Measurements from ENCODE around the gene SPTBN4.
A peak's percentile ranks its signal among the peaks of the same experiment; 100 is the strongest.
"Not testable (repeated sequence)": the region's sequence is repeated elsewhere in the genome, so short reads cannot be mapped to it uniquely, and the experiment has no call there.

SPTBN4 gene

GRCh38 chr19:40534148-40534547 lies 67.3 kb downstream of the SPTBN4 start:
- no peak for DNase-seq

DNA sequence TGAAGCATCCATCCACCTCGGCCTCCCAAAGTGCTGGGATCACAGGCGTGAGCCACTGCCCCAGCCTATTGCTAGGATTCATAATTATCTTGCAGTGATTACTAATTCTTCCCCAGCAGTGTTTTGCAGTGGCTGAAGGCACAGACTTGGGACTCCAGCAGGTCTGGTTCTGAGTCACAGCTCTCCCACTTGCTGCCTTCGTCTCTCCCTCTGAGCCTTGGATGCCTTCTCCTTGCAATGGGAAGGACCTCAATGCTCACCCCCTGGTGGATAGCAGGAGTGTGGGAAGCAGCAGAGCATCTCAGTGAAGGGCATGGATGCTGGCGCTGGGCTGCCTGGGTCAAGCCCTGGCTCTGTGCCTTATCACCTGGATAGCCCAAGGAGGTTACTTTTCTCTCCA lies 72.3 kb downstream of the SPTBN4 start:
- DNase-seq, result no peak

DNA sequence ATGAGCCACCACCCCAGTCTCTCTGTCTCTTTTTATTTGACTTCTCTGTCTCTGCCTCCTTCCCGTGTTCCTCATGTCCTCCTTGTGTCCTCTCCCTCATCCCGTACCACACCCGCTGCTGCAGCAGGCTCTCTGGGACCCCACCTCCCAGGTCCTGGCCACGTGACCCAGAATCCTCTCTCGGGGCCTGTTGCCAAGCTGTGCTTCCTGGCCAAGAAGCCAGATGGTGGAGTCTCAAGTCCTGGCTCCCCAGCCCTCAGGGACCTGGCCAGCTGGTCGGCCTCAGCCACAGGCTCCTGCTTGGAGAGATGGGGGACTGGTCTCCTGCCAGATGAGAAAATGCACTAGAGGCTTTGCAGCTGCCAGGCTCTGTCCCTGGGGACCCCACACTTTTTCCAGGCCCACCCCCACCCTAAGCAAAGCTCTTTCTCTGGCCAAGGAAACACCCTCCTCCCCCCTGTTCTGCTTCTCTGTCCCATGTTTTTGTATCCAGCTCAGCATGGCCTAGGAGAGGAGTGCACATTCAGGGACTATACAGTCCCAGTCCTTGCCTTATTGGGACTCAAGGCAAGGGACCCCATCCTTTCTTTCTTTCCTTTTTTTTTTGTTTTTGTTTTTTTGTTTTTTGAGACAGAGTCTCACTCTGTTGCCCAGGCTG lies 75.5 kb downstream of the SPTBN4 start:
- DNase-seq, result no peak

- no peak for DNase-seq
Measured at GRCh38 chr19:40543029-40543597, 76.3 kb downstream of the SPTBN4 start.

GRCh38 chr19:40546153-40546841 lies 79.5 kb downstream of the SPTBN4 start:
- DNase-seq, result not testable (repeated sequence)

- DNase-seq, result not testable (repeated sequence)
Measured at GRCh38 chr19:40547190-40547589, 80.4 kb downstream of the SPTBN4 start.

GRCh38 chr19:40547836-40548235 lies 81.0 kb downstream of the SPTBN4 start:
- no peak for DNase-seq

GRCh38 chr19:40549007-40549708 lies 82.4 kb downstream of the SPTBN4 start:
- peak; percentile 87 for DNase-seq

DNA sequence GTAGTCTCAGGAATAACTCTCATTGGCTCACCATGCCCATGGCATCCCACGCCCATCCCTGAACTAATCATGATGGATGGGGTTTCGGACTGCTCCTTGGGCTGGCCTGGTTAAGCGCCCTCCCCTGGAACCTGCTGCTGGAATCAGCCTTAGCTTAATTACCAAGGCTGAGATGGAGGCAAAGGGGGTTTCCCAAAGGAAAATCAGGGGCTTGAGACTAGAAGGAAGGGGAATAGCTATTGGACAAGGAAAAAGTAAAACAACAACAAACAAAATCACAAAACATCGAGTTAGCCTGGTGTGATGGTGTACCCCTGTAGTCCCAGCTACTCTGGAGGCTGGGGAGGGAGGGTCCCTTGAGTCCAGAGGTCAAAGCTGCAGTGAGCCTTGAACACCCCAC lies 84.2 kb downstream of the SPTBN4 start:
- DNase-seq, result no peak

DNA sequence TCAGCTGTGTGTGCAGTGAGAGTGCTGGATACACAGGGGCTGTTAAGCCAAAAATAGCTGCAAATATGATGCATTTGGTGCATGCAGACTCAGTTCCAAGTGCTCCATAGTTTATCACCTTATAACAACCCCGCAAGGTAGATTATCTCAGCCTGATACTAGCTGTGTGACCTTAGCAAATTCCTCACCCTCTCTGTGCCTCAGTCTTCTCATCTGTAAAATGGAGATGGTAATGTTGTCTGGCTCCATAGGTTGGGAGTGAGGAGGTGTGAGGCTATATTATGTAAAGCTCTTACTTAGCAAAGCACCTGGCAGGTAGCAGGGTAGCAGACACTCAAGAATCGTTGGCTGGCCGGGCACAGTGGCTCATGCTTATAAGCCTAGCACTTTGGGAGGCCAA lies 86.0 kb downstream of the SPTBN4 start:
- no peak for DNase-seq

DNA sequence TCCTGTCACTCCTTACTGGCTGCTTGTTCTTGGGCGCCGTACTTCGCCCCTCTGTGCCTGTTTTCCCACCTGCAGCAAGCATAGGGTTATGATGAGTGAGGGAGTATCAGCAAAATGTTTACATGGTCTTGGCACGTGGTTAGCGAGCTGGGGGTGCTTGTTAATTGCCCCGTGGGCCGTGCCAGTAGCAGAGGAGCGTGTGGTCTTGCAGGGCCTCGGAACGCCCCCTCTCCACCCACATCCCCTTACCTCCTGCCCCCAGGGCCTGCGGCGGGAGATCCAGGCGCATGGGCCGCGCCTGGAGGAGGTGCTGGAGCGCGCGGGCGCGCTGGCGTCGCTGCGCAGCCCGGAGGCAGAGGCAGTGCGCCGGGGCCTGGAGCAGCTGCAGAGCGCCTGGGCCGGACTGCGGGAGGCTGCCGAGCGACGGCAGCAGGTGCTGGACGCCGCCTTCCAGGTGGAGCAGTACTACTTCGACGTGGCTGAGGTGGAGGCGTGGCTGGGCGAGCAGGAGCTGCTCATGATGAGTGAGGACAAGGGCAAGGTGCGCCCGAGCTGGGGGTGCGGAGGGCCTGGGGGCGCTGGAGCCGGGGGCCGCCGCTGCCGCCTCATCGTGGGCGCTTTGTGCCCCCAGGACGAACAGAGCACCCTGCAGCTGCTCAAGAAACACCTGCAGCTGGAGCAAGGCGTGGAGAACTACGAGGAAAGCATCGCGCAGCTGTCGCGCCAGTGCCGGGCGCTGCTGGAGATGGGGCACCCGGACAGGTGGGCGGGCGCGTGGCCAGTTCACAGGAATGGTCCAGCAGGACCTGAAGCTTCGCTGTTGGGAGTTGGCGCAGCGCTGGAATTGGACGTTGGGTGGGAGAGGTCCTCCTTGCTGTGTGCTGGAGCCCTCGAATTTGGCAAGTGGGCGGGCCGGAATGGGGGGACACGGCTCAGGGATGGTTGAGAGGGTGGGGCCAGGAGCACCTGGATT lies 87.4 kb downstream of the SPTBN4 start:
- DNase-seq, result no peak

GRCh38 chr19:40555978-40556689 lies 89.3 kb downstream of the SPTBN4 start:
- no peak for DNase-seq

DNA sequence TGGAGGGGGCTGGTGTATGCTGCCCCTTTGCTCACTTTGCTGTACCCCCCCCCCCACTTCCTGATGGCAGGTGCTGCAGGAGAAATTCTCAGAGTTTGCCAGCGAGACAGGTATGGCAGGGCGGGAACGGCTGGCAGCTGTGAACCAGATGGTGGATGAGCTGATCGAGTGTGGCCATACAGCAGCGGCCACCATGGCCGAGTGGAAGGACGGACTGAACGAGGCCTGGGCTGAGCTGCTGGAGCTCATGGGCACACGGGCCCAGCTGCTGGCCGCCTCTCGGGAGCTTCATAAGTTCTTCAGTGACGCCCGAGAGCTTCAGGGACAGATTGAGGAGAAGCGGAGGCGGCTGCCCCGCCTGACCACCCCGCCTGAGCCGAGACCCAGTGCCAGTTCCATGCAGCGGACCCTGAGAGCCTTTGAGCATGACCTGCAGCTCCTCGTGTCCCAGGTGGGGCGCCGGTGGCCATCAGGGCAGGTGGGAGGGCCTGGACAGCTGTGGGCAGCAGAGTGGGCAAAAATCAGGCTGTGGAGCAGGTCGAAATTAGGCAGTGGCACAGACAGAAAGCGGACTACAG lies 90.2 kb downstream of the SPTBN4 start:
- DNase-seq, result no peak

DNA sequence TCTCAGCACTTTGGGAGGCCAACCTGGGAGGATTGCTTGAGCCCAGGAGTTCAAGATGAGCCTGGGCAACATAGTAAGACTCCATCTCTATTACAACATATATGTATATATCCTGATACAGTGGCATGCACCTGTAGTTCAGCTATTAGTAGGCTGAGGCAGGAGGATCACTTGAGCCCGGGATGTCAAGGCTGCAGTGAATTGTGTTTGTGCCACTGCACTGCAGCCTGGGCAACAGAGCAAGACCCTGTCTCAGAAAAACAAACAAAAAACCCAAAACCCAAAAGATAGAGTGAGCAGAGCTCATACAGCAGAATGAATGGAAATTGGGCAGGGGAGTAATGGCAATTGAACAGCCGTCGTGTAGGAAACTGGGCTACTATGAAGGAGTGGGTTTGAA lies 92.6 kb downstream of the SPTBN4 start:
- no peak for DNase-seq

- DNase-seq, result no peak
Measured at GRCh38 chr19:40560092-40560507, 93.3 kb downstream of the SPTBN4 start.

- DNase-seq, result no peak
Measured at GRCh38 chr19:40561947-40562346, 95.1 kb downstream of the SPTBN4 start.

DNA sequence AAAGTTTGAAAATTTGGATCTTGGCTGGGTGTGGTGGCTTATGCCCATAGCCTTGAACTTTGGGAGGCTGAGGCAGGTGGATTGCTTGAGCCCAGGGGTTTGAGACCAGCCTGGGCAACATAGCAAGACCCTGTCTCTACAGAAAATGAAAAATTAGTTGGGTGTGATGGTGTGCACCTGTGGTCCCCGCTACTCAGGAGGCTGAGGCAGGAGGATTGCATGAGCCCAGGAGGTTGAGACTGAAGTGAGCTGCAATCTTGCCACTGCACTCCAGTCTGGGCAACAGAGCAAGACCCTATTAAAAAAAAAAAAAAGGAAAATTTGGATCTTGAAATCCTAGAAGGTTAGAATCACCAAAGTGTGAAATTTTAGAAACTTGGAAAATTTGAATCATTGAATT lies 97.7 kb downstream of the SPTBN4 start:
- not testable (repeated sequence) for DNase-seq

DNA sequence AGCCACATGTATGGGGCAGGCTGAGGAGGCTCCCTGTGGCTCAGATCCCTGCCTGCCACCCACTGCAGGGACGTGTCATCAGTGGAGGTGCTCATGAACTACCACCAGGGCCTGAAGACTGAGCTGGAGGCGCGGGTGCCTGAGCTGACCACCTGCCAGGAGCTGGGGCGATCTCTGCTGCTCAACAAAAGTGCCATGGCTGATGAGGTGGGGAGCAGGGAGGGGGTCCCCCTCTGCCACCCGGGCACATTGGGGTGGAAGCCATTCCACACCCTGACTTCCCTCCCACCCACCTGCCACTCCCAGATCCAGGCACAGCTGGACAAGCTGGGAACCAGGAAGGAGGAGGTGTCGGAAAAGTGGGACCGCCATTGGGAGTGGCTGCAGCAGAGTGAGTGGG lies 98.6 kb downstream of the SPTBN4 start:
- DNase-seq, result no peak

GRCh38 chr19:40565910-40566495 lies 99.2 kb downstream of the SPTBN4 start:
- no peak for DNase-seq

GRCh38 chr19:40567040-40567749 lies 100.4 kb downstream of the SPTBN4 start:
- no peak for DNase-seq
